ENCODE measurements around the gene HPS5. TPM values are rescaled to one million over a fixed set of nuclear protein-coding genes. Genes with fewer than 3 reads are reported as not detected.

Gene HPS5
- total RNA-seq, 2 donors from 2014 or later: 21.4 TPM

- Mint-ChIP-seq H3K9me3 (no peaks in the 10 kb centered on the region), H3K27me3 (ENCODE audit: insufficient read depth) (no peaks in the 10 kb centered on the region), H3K4me3 (no peak overlapping the region), H3K27ac (no peak overlapping the region), H3K36me3 (ENCODE audit: low read depth) (peaks cover 74% of the 10 kb centered on the region), H3K4me1 (no peaks in the 10 kb centered on the region)
- peaks cover 94% of the 10 kb centered on the region for H3K36me3 ChIP-seq (ENCODE audit: control insufficient read depth, insufficient read depth, low read length)
- no peak for TF ChIP-seq CTCF (conservative IDR thresholded peaks at IDR 0.05)
- H3K9me3 ChIP-seq (ENCODE audit: control insufficient read depth, low read length): no peaks in the 10 kb centered on the region
- H3K9ac ChIP-seq (ENCODE audit: extremely low read depth, low read length, poor library complexity, severe bottlenecking): no peak overlapping the region
- peaks cover 3% of the 10 kb centered on the region for H3K4me1 ChIP-seq (ENCODE audit: control insufficient read depth, insufficient read depth, low read length)
- WGBS, 2 experiments (ENCODE audit: insufficient coverage in 1 of 2, insufficient read length in 1 of 2): 98 to 100% methylated on average over 1 to 4 of the region's 4 CpGs
- H3K27me3 ChIP-seq (ENCODE audit: control insufficient read depth, insufficient read depth, low read length, poor library complexity, severe bottlenecking): no peaks in the 10 kb centered on the region
- DNase-seq: no peak
- no peak overlapping the region for H3K27ac ChIP-seq (ENCODE audit: low read depth, low read length)
- no peak overlapping the region for H3K4me3 ChIP-seq (ENCODE audit: low read length)
Measured at GRCh38 chr11:18288911-18289310, 33.0 kb downstream of the HPS5 start.

GRCh38 chr11:18285841-18286240, 36.1 kb downstream of the HPS5 start:
- WGBS, 2 experiments (ENCODE audit: insufficient coverage in 1 of 2, insufficient read length in 1 of 2): 88 to 93% methylated on average over 1 of the region's 1 CpG
- Histone ChIP-seq H3K27ac (ENCODE audit: low read depth, low read length) (no peak overlapping the region), H3K27me3 (ENCODE audit: control insufficient read depth, insufficient read depth, low read length, poor library complexity, severe bottlenecking) (no peaks in the 10 kb centered on the region), H3K36me3 (ENCODE audit: control insufficient read depth, insufficient read depth, low read length) (peaks cover 90% of the 10 kb centered on the region), H3K4me3 (ENCODE audit: low read length) (no peak overlapping the region), H3K9me3 (ENCODE audit: control insufficient read depth, low read length) (no peaks in the 10 kb centered on the region), H3K9ac (ENCODE audit: extremely low read depth, low read length, poor library complexity, severe bottlenecking) (no peak overlapping the region), H3K4me1 (ENCODE audit: control insufficient read depth, insufficient read depth, low read length) (peaks cover 3% of the 10 kb centered on the region)
- H3K9me3 Mint-ChIP-seq: no peaks in the 10 kb centered on the region
- no peak overlapping the region for H3K4me3 Mint-ChIP-seq
- TF ChIP-seq CTCF (conservative IDR thresholded peaks at IDR 0.05): no peak
- DNase-seq: no peak
- no peaks in the 10 kb centered on the region for H3K4me1 Mint-ChIP-seq
- no peak overlapping the region for H3K27ac Mint-ChIP-seq
- no peaks in the 10 kb centered on the region for H3K27me3 Mint-ChIP-seq (ENCODE audit: insufficient read depth)
- peaks cover 67% of the 10 kb centered on the region for H3K36me3 Mint-ChIP-seq (ENCODE audit: low read depth)

DNA sequence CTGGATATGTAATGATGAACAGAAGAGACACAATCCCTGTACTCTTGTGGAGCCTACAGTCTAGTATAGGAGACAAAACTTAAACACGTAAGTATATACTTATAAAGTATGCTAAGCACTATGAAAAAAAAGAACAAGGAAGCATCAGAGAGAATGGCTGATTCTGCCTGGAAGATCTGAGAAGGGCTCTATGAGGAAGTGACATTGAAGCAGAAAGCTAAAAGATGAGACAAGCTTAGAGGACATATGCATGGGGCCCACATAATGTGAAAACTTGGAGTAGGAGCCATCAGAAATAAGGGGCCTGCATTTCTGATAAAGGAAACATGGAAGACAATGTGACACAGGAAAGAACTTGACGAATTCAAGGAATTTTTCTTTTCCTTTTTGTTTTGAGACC, 39.3 kb downstream of the HPS5 start:
- H3K4me1 Mint-ChIP-seq: no peaks in the 10 kb centered on the region
- H3K27me3 Mint-ChIP-seq (ENCODE audit: insufficient read depth): no peaks in the 10 kb centered on the region
- Histone ChIP-seq H3K9me3 (ENCODE audit: control insufficient read depth, low read length) (no peaks in the 10 kb centered on the region), H3K36me3 (ENCODE audit: control insufficient read depth, insufficient read depth, low read length) (peaks cover 90% of the 10 kb centered on the region), H3K4me1 (ENCODE audit: control insufficient read depth, insufficient read depth, low read length) (peaks cover 3% of the 10 kb centered on the region), H3K4me3 (ENCODE audit: low read length) (no peak overlapping the region), H3K27me3 (ENCODE audit: control insufficient read depth, insufficient read depth, low read length, poor library complexity, severe bottlenecking) (no peaks in the 10 kb centered on the region), H3K27ac (ENCODE audit: low read depth, low read length) (no peak overlapping the region), H3K9ac (ENCODE audit: extremely low read depth, low read length, poor library complexity, severe bottlenecking) (no peak overlapping the region)
- TF ChIP-seq CTCF (conservative IDR thresholded peaks at IDR 0.05): no peak
- H3K9me3 Mint-ChIP-seq: no peaks in the 10 kb centered on the region
- DNase-seq: no peak
- no peak overlapping the region for H3K4me3 Mint-ChIP-seq
- WGBS, 2 experiments (ENCODE audit: insufficient coverage in 1 of 2, insufficient read length in 1 of 2): 98 to 100% methylated on average over 1 to 2 of the region's 2 CpGs
- H3K27ac Mint-ChIP-seq: no peak overlapping the region
- peaks cover 73% of the 10 kb centered on the region for H3K36me3 Mint-ChIP-seq (ENCODE audit: low read depth)

Data from endodermal cell (in vitro differentiated cells).